ENCODE data around the gene PRDM15.

The PRDM15 gene

GRCh38 chr21:41861987-41862386, 17.2 kb downstream of the PRDM15 start:
- DNase-seq = no peak

GRCh38 chr21:41861255-41861654, 17.9 kb downstream of the PRDM15 start:
- DNase-seq = no peak

GRCh38 chr21:41859297-41859980, 19.7 kb downstream of the PRDM15 start:
- DNase-seq = no peak

GRCh38 chr21:41858466-41859296, 20.5 kb downstream of the PRDM15 start:
- no peak for DNase-seq

- DNase-seq = no peak
These were observed 21.3 kb downstream of the PRDM15 start for GRCh38 chr21:41857771-41858300.

- DNase-seq = no peak
These were observed 22.6 kb downstream of the PRDM15 start for GRCh38 chr21:41856572-41856971.

- DNase-seq = no peak
These were observed 24.6 kb downstream of the PRDM15 start for GRCh38 chr21:41854426-41854995.

- no peak for DNase-seq
These were observed 26.2 kb downstream of the PRDM15 start for GRCh38 chr21:41852929-41853320.

GRCh38 chr21:41852151-41852928, 26.8 kb downstream of the PRDM15 start:
- DNase-seq = no peak

- peak; percentile 40 to 95 (median 81) for DNase-seq
These were observed 27.9 kb downstream of the PRDM15 start for GRCh38 chr21:41851090-41851790.

GRCh38 chr21:41850085-41850484, 29.1 kb downstream of the PRDM15 start:
- no peak for DNase-seq

- no peak for DNase-seq
These were observed 30.1 kb downstream of the PRDM15 start for GRCh38 chr21:41848958-41849580.

- DNase-seq = no peak
These were observed 30.6 kb downstream of the PRDM15 start for GRCh38 chr21:41848533-41848932.

- no peak for DNase-seq
These were observed 31.9 kb downstream of the PRDM15 start for GRCh38 chr21:41847066-41847804.

GRCh38 chr21:41846536-41846935, 32.6 kb downstream of the PRDM15 start:
- DNase-seq = no peak

- no peak for DNase-seq
These were observed 33.2 kb downstream of the PRDM15 start for GRCh38 chr21:41846033-41846317.

- DNase-seq = no peak
These were observed 33.7 kb downstream of the PRDM15 start for GRCh38 chr21:41845310-41846032.

GRCh38 chr21:41843584-41843983, 35.6 kb downstream of the PRDM15 start:
- DNase-seq = no peak

GRCh38 chr21:41840880-41841279, 38.3 kb downstream of the PRDM15 start:
- no peak for DNase-seq

- DNase-seq = no peak
These were observed 39.6 kb downstream of the PRDM15 start for GRCh38 chr21:41839387-41840000.
